ENCODE data around the gene PSRC1. TPM values are rescaled to one million over a fixed set of nuclear protein-coding genes. Genes with fewer than 3 reads are reported as not detected.

The PSRC1 gene
- total RNA-seq, 2 experiments from 2014 or later = 40.7 to 42.7 TPM

GRCh38 chr1:109259674-109260557 lies 23.0 kb downstream of the PSRC1 start:
- TF ChIP-seq CTCF (conservative IDR thresholded peaks at IDR 0.05; ENCODE audit: low read length) (no peak), EZH2phosphoT487 (IDR thresholded peaks at IDR 0.05; ENCODE audit: borderline replicate concordance, low read depth, low read length) (no peak)
- H3K4me3 ChIP-seq (ENCODE audit: low read depth, low read length, poor library complexity, severe bottlenecking) = no peak overlapping the region
- intact Hi-C loops (cut with micrococcal nuclease; ENCODE audit: unreplicated experiment) = no loop called here
- ChIA-PET POLR2A (interaction anchor here (0.7 to 1.1 kb wide), 2 partner anchors 20 to 89 kb away, joined by 4 read pairs; no protein-coding TSS in a partner anchor), CTCF (ENCODE audit: unreplicated experiment) (interaction anchor here (0.6 kb wide), 1 partner anchor 542 kb away, joined by 3 read pairs; no protein-coding TSS in a partner anchor)
- peaks cover 4% of the 10 kb centered on the region; the same call in 1 of the 2 replicates for H3K36me3 ChIP-seq (ENCODE audit: insufficient read depth, low read length)
- H4K20me1 ChIP-seq (ENCODE audit: insufficient read depth, low read length) = no peaks in the 10 kb centered on the region
- DNase-seq (ENCODE audit: low spot score) = no peak
- H3K79me2 ChIP-seq (ENCODE audit: insufficient read depth, low read depth, low read length) = no peaks in the 10 kb centered on the region
- no TSS peak for BruUV-seq (replicated peaks)
- no peak overlapping the region for H3K27ac ChIP-seq (ENCODE audit: low read depth, low read length, poor library complexity, severe bottlenecking)
- no peaks in the 10 kb centered on the region for H3K4me1 ChIP-seq (ENCODE audit: insufficient read depth, low read length, poor library complexity, severe bottlenecking)
- H3K9me2 ChIP-seq (ENCODE audit: insufficient read depth, low read length) = no peaks in the 10 kb centered on the region
- no peak overlapping the region for H3K4me2 ChIP-seq (ENCODE audit: low read length)
- no peak overlapping the region for H2AFZ ChIP-seq (ENCODE audit: low read length)
- H3K9me3 ChIP-seq (ENCODE audit: low read length) = no peaks in the 10 kb centered on the region

- ChIA-PET POLR2A (no interaction called here), CTCF (ENCODE audit: unreplicated experiment) (no interaction called here)
- peaks cover 4% of the 10 kb centered on the region; the same call in 1 of the 2 replicates for H3K36me3 ChIP-seq (ENCODE audit: insufficient read depth, low read length)
- H3K27ac ChIP-seq (ENCODE audit: low read depth, low read length, poor library complexity, severe bottlenecking) = no peak overlapping the region
- H4K20me1 ChIP-seq (ENCODE audit: insufficient read depth, low read length) = no peaks in the 10 kb centered on the region
- peaks cover 11% of the 10 kb centered on the region for H3K4me1 ChIP-seq (ENCODE audit: insufficient read depth, low read length, poor library complexity, severe bottlenecking)
- no peak overlapping the region for H2AFZ ChIP-seq (ENCODE audit: low read length)
- H3K4me3 ChIP-seq (ENCODE audit: low read depth, low read length, poor library complexity, severe bottlenecking) = no peak overlapping the region
- no peak for DNase-seq (ENCODE audit: low spot score)
- no peaks in the 10 kb centered on the region for H3K9me2 ChIP-seq (ENCODE audit: insufficient read depth, low read length)
- H3K79me2 ChIP-seq (ENCODE audit: insufficient read depth, low read depth, low read length) = no peaks in the 10 kb centered on the region
- no peaks in the 10 kb centered on the region for H3K9me3 ChIP-seq (ENCODE audit: low read length)
- H3K4me2 ChIP-seq (ENCODE audit: low read length) = no peak overlapping the region
- TF ChIP-seq CTCF (conservative IDR thresholded peaks at IDR 0.05; ENCODE audit: low read length) (no peak), EZH2phosphoT487 (IDR thresholded peaks at IDR 0.05; ENCODE audit: borderline replicate concordance, low read depth, low read length) (no peak)
- intact Hi-C loops (cut with micrococcal nuclease; ENCODE audit: unreplicated experiment) = no loop called here
- BruUV-seq (replicated peaks) = no TSS peak
Measured at GRCh38 chr1:109258481-109259466, 24.2 kb downstream of the PSRC1 start.

All from OCI-LY7 (cell line).